IMR-90 (cell line): ENCODE measurements around the gene PIK3R5. TPM values are rescaled to one million over a fixed set of nuclear protein-coding genes. Genes with fewer than 3 reads are reported as not detected.
A peak's percentile ranks its signal among the peaks of the same experiment; 100 is the strongest.

Experiments used
- ATAC-seq: fragments of 200-7000 bp; cut with Tn5 transposase; 2 replicates; pipeline ENCODE4 v1.9.1; 2020; ENCODE audit warnings: low read depth, mild to moderate bottlenecking, moderate library complexity
- BruUV-seq: library from RNA; stranded (reverse); fragments of 400-500 nt; replicated peaks from 2 replicates; lab custom pipeline; 2021; lab: Mats Ljungman, UMichigan
- CTCF ChIA-PET: fragments of 300-600 bp; formaldehyde crosslinking; extraction: SDS; loops from one replicate; lab custom pipeline; 2021; ENCODE audit warnings: antibody characterized with exemption; lab: Yijun Ruan, JAX
- POLR2A ChIA-PET: fragments of 300-600 bp; sonication (Branson Sonifier 250); formaldehyde crosslinking; loops from one replicate; lab custom pipeline; 2022; ENCODE audit warnings: antibody characterized with exemption; ENCODE audit not compliant: unreplicated experiment; lab: Charles Lee
- DNase-seq: peaks from one replicate; pipeline ENCODE4 v3.0.0; 2013
- H2AFZ ChIP-seq: replicated peaks from 2 replicates; pipeline ENCODE3; 2013; ENCODE audit warnings: low read length, mild to moderate bottlenecking; ENCODE audit not compliant: poor library complexity
- H2AK5ac ChIP-seq: 2 replicates; pipeline ENCODE4 v1.6.1; 2013; ENCODE audit warnings: low read depth, low read length, inconsistent platforms
- H2AK9ac ChIP-seq: replicated peaks from 2 replicates; pipeline ENCODE3; 2013; ENCODE audit warnings: mild to moderate bottlenecking, low read depth, low read length, moderate library complexity; ENCODE audit not compliant: poor library complexity
- H2BK120ac ChIP-seq: 2 replicates; pipeline ENCODE4 v1.6.1; 2013; ENCODE audit warnings: low read depth, low read length, inconsistent platforms
- H2BK15ac ChIP-seq: 3 replicates; pipeline ENCODE4 v1.6.1; 2013; ENCODE audit warnings: low read depth, low read length, inconsistent platforms
- H2BK20ac ChIP-seq: 2 replicates; pipeline ENCODE4 v1.6.1; 2013; ENCODE audit warnings: low read depth, mild to moderate bottlenecking, inconsistent platforms, low read length, moderate library complexity
- H2BK5ac ChIP-seq: 2 replicates; pipeline ENCODE4 v1.6.1; 2013; ENCODE audit warnings: mild to moderate bottlenecking, low read depth, low read length, inconsistent platforms; ENCODE audit not compliant: poor library complexity, severe bottlenecking
- H3K14ac ChIP-seq: replicated peaks from 2 replicates; pipeline ENCODE4 v1.6.1; 2013; ENCODE audit warnings: low read depth, low read length, inconsistent platforms
- H3K18ac ChIP-seq: 2 replicates; pipeline ENCODE4 v1.6.1; 2013; ENCODE audit warnings: low read depth, low read length, control low read depth
- H3K23ac ChIP-seq: 2 replicates; pipeline ENCODE4 v1.6.1; 2013; ENCODE audit warnings: low read depth, low read length, inconsistent platforms
- H3K27ac ChIP-seq: 2 replicates; pipeline ENCODE4 v1.5.1; 2013; ENCODE audit warnings: mild to moderate bottlenecking, control low read depth, low read length; ENCODE audit not compliant: insufficient read depth
- H3K27me3 ChIP-seq: 2 replicates; pipeline ENCODE4 v1.6.1; 2013; ENCODE audit warnings: low read length; ENCODE audit not compliant: control insufficient read depth, insufficient read depth
- H3K36me3 ChIP-seq: 2 replicates; pipeline ENCODE4 v1.6.1; 2013; ENCODE audit warnings: low read length, mixed read lengths; ENCODE audit not compliant: control insufficient read depth, insufficient read depth
- H3K4ac ChIP-seq: 2 replicates; pipeline ENCODE4 v1.6.1; 2013; ENCODE audit warnings: low read depth, low read length, inconsistent platforms
- H3K4me1 ChIP-seq: 2 replicates; pipeline ENCODE4 v1.6.1; 2013; ENCODE audit warnings: low read length, mixed read lengths; ENCODE audit not compliant: control insufficient read depth, insufficient read depth
- H3K4me2 ChIP-seq: 2 replicates; pipeline ENCODE4 v1.6.1; 2013; ENCODE audit warnings: low read depth, mild to moderate bottlenecking, control low read depth, low read length, moderate library complexity
- H3K4me3 ChIP-seq: 2 replicates; pipeline ENCODE4 v1.5.1; 2013; ENCODE audit warnings: low read depth, mild to moderate bottlenecking, control low read depth, low read length, moderate library complexity; ENCODE audit not compliant: insufficient read depth
- H3K56ac ChIP-seq: 2 replicates; pipeline ENCODE4 v1.6.1; 2013; ENCODE audit warnings: low read length, inconsistent platforms; ENCODE audit not compliant: insufficient read depth; ENCODE audit errors: extremely low read depth
- H3K79me1 ChIP-seq, 2 experiments: 2 replicates each; pipeline ENCODE4 v1.6.1; 2013; ENCODE audit warnings: low read length in 2 of 2, inconsistent platforms in 1 of 2, low read depth in 1 of 2
- H3K9ac ChIP-seq: 2 replicates; pipeline ENCODE4 v1.6.1; 2013; ENCODE audit warnings: low read depth, low read length, control low read depth
- H3K9me1 ChIP-seq: 2 replicates; pipeline ENCODE4 v1.6.1; 2013; ENCODE audit warnings: low read length, inconsistent platforms; ENCODE audit not compliant: insufficient read depth
- H3K9me3 ChIP-seq: 2 replicates; pipeline ENCODE4 v1.6.1; 2013; ENCODE audit warnings: low read length; ENCODE audit not compliant: control insufficient read depth, insufficient read depth
- H4K20me1 ChIP-seq: 2 replicates; pipeline ENCODE4 v1.6.1; 2013; ENCODE audit warnings: low read length, inconsistent platforms; ENCODE audit not compliant: insufficient read depth
- H4K5ac ChIP-seq: 2 replicates; pipeline ENCODE4 v1.6.1; 2013; ENCODE audit warnings: mild to moderate bottlenecking, low read depth, low read length, control low read depth
- H4K8ac ChIP-seq, 2 experiments: 2 replicates each; pipeline ENCODE4 v1.6.1; 2013; ENCODE audit warnings: low read depth in 2 of 2, low read length in 2 of 2, control low read depth in 1 of 2, inconsistent platforms in 1 of 2
- H4K91ac ChIP-seq: 2 replicates; pipeline ENCODE4 v1.6.1; 2013; ENCODE audit warnings: low read depth, low read length, inconsistent platforms; ENCODE audit not compliant: insufficient read depth
- BHLHE40 ChIP-seq: fragments of 150-350 bp; IDR thresholded peaks from 2 replicates; pipeline ENCODE4 v1.6.1; 2016; ENCODE audit warnings: mild to moderate bottlenecking, low read depth, low read length
- CEBPB ChIP-seq: IDR thresholded peaks from 2 replicates; pipeline ENCODE4 v1.6.1; 2012; ENCODE audit warnings: low read depth, low read length, improper control_type of control experiment
- CHD1 ChIP-seq: IDR thresholded peaks from 2 replicates; pipeline ENCODE4 v1.6.1; 2012; ENCODE audit warnings: low read depth, low read length, improper control_type of control experiment
- CTCF ChIP-seq: conservative IDR thresholded peaks from 2 replicates; pipeline ENCODE4 v1.5.1; 2012; ENCODE audit warnings: mild to moderate bottlenecking, low read depth, low read length, improper control_type of control experiment
- FOS ChIP-seq: fragments of 150-350 bp; IDR thresholded peaks from 2 replicates; pipeline ENCODE4 v1.6.1; 2016; ENCODE audit warnings: low read depth, low read length
- MAFK ChIP-seq: IDR thresholded peaks from 2 replicates; pipeline ENCODE4 v1.6.1; 2012; ENCODE audit warnings: low read depth, low read length, improper control_type of control experiment
- MAZ ChIP-seq: IDR thresholded peaks from 2 replicates; pipeline ENCODE4 v1.6.1; 2012; ENCODE audit warnings: low read depth, mild to moderate bottlenecking, low read length, improper control_type of control experiment, moderate library complexity, borderline replicate concordance
- NFE2L2 ChIP-seq: fragments of 150-350 bp; IDR thresholded peaks from 2 replicates; pipeline ENCODE4 v1.6.1; 2016; ENCODE audit warnings: low read depth, mild to moderate bottlenecking, low read length
- RAD21 ChIP-seq: IDR thresholded peaks from 2 replicates; pipeline ENCODE4 v1.6.1; 2012; ENCODE audit warnings: low read length, improper control_type of control experiment
- RCOR1 ChIP-seq: IDR thresholded peaks from 2 replicates; pipeline ENCODE4 v1.6.1; 2012; ENCODE audit warnings: mild to moderate bottlenecking, low read length, improper control_type of control experiment; ENCODE audit not compliant: insufficient replicate concordance
- RFX5 ChIP-seq: IDR thresholded peaks from 2 replicates; pipeline ENCODE4 v1.8.0; 2012; ENCODE audit warnings: low read depth, mild to moderate bottlenecking, low read length, moderate library complexity
- USF2 ChIP-seq: fragments of 150-350 bp; IDR thresholded peaks from 2 replicates; pipeline ENCODE4 v1.6.1; 2017; ENCODE audit warnings: mild to moderate bottlenecking, antibody characterized with exemption, low read length, low read depth
- WGBS, 2 experiments: methylation state at CpG; one replicate each; pipeline versions ENCODE4 v1.1.5 to v1.1.7; 2013; ENCODE audit warnings: missing lambda C conversion rate in 2 of 2; ENCODE audit not compliant: insufficient read length in 1 of 2; ENCODE audit errors: extremely low coverage in 2 of 2; 5-methylcytosine and 5-hydroxymethylcytosine counted together
- dilution Hi-C: fragments of 300-500 bp; cut with HindIII; formaldehyde crosslinking; loops from one replicate; pipeline ENCODE4 v1.14.3; 2018; ENCODE audit warnings: low sequenced_read_pairs; ENCODE audit not compliant: unreplicated experiment
- in situ Hi-C: fragments of 300-500 bp; cut with MboI; formaldehyde crosslinking; loops from 3 replicates; pipeline ENCODE4 v1.14.3; 2019; ENCODE audit warnings: low sequenced_read_pairs, inconsistent platforms, mixed read lengths
- intact Hi-C: fragments of 100-400 bp; cut with micrococcal nuclease; formaldehyde crosslinking; loops from 2 replicates; pipeline ENCODE4 v1.10.0; 2022
- polyA plus RNA-seq, 3 experiments: library from polyadenylated mRNA; depleted of rRNA; stranded (reverse); fragments of >200 nt; gene quantifications; 2 replicates each; pipeline ENCODE4 v1.2.3, GENCODE V29; 2012; ENCODE audit warnings: low replicate concordance in 1 of 3
- total RNA-seq: library from RNA; depleted of rRNA; stranded (reverse); fragments of >200 nt; gene quantifications from 2 replicates; pipeline ENCODE4 v1.2.3, GENCODE V29; 2012

Gene PIK3R5
- total and polyA plus RNA-seq, 2 of the 4 experiments (the other 2 are of a cell fraction) = not detected

- Histone ChIP-seq H3K4me3 (no peak overlapping the region), H4K5ac (no peak overlapping the region), H3K4me2 (no peak overlapping the region), H3K9me3 (no peaks in the 10 kb centered on the region), H2AFZ (no peak overlapping the region), H2AK9ac (no peak overlapping the region), H3K56ac (no peak overlapping the region), H2BK5ac (no peak overlapping the region), H4K20me1 (no peaks in the 10 kb centered on the region), H3K27me3 (no peaks in the 10 kb centered on the region; the same call in 1 of the 2 replicates), H3K79me1 (no peaks in the 10 kb centered on the region), H3K36me3 (no peaks in the 10 kb centered on the region), H3K18ac (no peak overlapping the region), H4K8ac (no peak overlapping the region), H3K4me1 (no peaks in the 10 kb centered on the region), H2BK120ac (no peak overlapping the region), H2BK15ac (no peak overlapping the region), H3K9ac (no peak overlapping the region), H4K91ac (no peak overlapping the region), H2AK5ac (no peak overlapping the region), H3K9me1 (no peaks in the 10 kb centered on the region), H3K23ac (no peak overlapping the region), H3K4ac (no peak overlapping the region), H2BK20ac (no peak overlapping the region), H3K27ac (no peak overlapping the region), H3K14ac (no peak overlapping the region)
- intact Hi-C loops (no loop called here), in situ Hi-C loops (no loop called here), dilution Hi-C loops (no loop called here)
- CTCF ChIA-PET = interaction anchor here (0.6 kb wide), 1 partner anchor 19 kb away, joined by 5 read pairs; no protein-coding TSS in a partner anchor
- TF ChIP-seq MAFK (no peak), USF2 (no peak), CEBPB (no peak), FOS (no peak), BHLHE40 (no peak), RFX5 (no peak), RAD21 (no peak), CTCF (no peak), NFE2L2 (no peak), RCOR1 (no peak), CHD1 (no peak), MAZ (no peak)
- BruUV-seq = no TSS peak
- no peak for ATAC-seq
- WGBS, 2 experiments = 17% methylated on average over 1 of the region's 5 CpGs; no CpG with 5 or more reads in 1 of the 2 experiments
- POLR2A ChIA-PET = no interaction called here
- DNase-seq = peak; percentile 21
Measured at GRCh38 chr17:8875957-8876356, 89.5 kb downstream of the PIK3R5 start.
